ENCODE measurements around the gene CIAO2A. TPM values are rescaled to one million over a fixed set of nuclear protein-coding genes. Genes with fewer than 3 reads are reported as not detected.

Gene CIAO2A, protein sequence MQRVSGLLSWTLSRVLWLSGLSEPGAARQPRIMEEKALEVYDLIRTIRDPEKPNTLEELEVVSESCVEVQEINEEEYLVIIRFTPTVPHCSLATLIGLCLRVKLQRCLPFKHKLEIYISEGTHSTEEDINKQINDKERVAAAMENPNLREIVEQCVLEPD
- 64.8 and 68.6 TPM in 2 replicates for total RNA-seq

GRCh38 chr15:64093627-64094417, at the start of gene CIAO2A:
Gene CIAO2A, minus strand, starts transcription at chr15:64093838. Its CDS starts 70 bp downstream, at chr15:64093768.

GRCh38 chr15:64095795-64096667, 2.4 kb upstream of the CIAO2A start, which contains the start of gene SNX1:
Gene SNX1, plus strand, starts transcription at chr15:64095982. Its CDS starts 32 bp downstream, at chr15:64096014.

DNA sequence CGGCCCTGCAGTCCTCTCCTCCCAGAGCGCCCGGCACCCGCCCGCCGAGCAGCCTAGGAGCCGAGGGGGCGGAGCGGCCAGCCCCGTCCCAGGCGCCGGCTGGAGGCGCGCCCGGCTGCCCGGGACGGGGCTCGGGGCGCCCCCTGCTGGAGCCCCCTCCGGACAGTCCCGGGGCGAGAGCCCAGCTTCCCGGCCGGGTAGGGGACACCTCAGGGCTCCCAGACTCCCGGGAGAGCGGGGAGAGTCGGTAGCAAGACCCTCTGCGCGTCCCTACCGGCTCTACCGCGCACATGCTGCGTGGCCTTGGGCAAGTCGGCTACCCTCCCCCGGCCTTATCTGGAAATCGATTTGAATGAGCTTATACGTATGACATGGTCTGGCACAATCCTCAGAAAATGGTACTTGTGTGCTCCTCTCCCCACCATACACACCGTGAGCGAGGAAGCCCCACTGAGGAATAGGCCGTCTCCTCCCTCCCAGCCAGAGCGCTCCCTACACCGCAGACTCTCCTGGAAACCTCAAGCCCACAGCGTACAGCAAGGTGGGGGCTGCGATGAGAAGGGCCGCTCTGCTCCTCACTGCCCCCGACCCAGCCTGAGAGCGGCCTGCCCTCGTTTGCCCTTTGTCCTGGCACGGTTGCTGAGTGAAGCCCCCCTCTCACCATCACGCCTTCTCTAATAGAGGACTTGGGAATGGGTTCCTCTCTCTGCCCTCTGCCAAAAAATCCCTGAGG, 47.1 kb downstream of the CIAO2A start, which contains the start of gene DAPK2:
Gene DAPK2 (minus strand): TSS at position 65 of the 733 bp plus-strand sequence. CDS start 6,224 bp downstream, outside the sequence.

Other genes with a start within 250 kb of the CIAO2A start
- 1.3 and 1.7 TPM in 2 replicates for gene DAPK2, start 47.4 kb downstream of the CIAO2A start, total RNA-seq
- gene SNX1, start 2.1 kb upstream of the CIAO2A start, total RNA-seq: 22.4 and 24.1 TPM in 2 replicates
- gene SNX22, start 57.9 kb upstream of the CIAO2A start, total RNA-seq: under 0.01 and 0.21 TPM in 2 replicates
- 457 and 754 TPM in 2 replicates for gene PPIB, start 69.2 kb upstream of the CIAO2A start, total RNA-seq